ENCODE results near the gene FGD2. TPM values are rescaled to one million over a fixed set of nuclear protein-coding genes. Genes with fewer than 3 reads are reported as not detected.

Gene FGD2
- total and polyA plus RNA-seq, 9 of the 15 experiments (the other 6 are each of a cell fraction or from before 2014, with no cell fraction given) = 0.09 TPM; not detected in 8

DNA sequence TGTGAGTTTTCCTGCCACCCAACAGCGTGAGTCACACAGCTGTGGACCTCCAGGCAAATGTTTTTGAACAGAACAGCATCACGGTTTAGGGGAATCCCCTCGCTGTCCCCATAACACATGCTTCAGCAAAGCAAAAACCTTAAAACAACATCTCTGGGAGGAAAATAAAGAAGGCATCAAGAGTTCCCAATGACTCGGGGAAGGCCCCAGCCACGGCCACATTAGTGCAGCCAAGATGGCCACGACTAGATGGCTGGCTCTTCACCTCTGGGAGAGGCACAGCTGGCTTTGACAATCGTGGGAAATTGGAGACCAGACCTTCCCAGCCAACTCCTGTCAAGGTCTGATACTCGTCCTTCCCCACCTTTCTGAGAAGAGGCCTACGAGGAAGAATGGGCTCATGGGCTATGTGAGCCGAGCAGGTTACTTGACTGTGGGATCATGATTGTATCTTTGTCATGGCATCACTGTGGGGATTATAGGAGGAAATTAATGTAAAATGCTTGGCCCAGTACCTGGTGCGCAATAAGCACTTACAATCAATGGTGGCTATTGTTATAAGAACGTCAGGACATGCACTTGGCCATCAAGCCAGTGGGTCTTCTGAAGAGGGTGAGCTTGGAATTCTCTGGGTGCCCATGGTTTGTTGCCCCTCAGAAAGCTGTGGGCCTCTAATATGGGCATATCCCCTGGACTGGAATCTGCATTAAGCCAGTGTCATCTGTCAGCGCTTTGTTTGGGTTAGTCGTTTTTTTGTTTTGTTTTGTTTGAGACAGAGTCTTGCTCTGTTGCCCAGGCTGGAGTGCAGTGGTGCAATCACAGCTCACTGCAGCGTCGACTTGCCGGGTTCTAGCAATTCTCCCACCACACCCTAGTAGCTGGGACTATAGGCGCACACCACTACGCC, 43.6 kb downstream of the FGD2 start (continued):
- TF ChIP-seq, protein P1, sequence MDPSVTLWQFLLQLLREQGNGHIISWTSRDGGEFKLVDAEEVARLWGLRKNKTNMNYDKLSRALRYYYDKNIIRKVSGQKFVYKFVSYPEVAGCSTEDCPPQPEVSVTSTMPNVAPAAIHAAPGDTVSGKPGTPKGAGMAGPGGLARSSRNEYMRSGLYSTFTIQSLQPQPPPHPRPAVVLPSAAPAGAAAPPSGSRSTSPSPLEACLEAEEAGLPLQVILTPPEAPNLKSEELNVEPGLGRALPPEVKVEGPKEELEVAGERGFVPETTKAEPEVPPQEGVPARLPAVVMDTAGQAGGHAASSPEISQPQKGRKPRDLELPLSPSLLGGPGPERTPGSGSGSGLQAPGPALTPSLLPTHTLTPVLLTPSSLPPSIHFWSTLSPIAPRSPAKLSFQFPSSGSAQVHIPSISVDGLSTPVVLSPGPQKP (CRISPR knock-in tag; IDR thresholded peaks at IDR 0.05) = no peak
- TF ChIP-seq OTX1 (CRISPR knock-in tag; IDR thresholded peaks at IDR 0.05) (no peak), BRD4 (IDR thresholded peaks at IDR 0.05) (no peak), ZNF57 (CRISPR knock-in tag; IDR thresholded peaks at IDR 0.05) (no peak), MECOM (CRISPR knock-in tag; IDR thresholded peaks at IDR 0.05) (peak; percentile 76; the same call in 1 of the 2 replicates), NONO (IDR thresholded peaks at IDR 0.05; ENCODE audit: low read depth in 2 of 2, low read length in 1 of 2) (no peak), JUND (IDR thresholded peaks at IDR 0.05; ENCODE audit: borderline replicate concordance, low read depth, low read length) (peak; percentile 89), JUND (tag; IDR thresholded peaks at IDR 0.05; ENCODE audit: borderline replicate concordance, low read depth, low read length) (peak; percentile 65; the same call in 1 of the 3 replicates), RB1 (IDR thresholded peaks at IDR 0.05; ENCODE audit: low read depth) (no peak), ZNF124 (CRISPR knock-in tag; IDR thresholded peaks at IDR 0.05) (no peak), SLC30A9 (CRISPR knock-in tag; IDR thresholded peaks at IDR 0.05) (no peak), ZNF41 (CRISPR knock-in tag; conservative IDR thresholded peaks at IDR 0.05) (no peak), ZSCAN32 (CRISPR knock-in tag; IDR thresholded peaks at IDR 0.05) (no peak), PML (IDR thresholded peaks at IDR 0.05; ENCODE audit: low read length) (no peak), EP400 (IDR thresholded peaks at IDR 0.05) (no peak; the same call in none of the 2 replicates), ESRRB (CRISPR knock-in tag; IDR thresholded peaks at IDR 0.05; ENCODE audit: borderline replicate concordance) (no peak), SMAD3 (CRISPR knock-in tag; conservative IDR thresholded peaks at IDR 0.05) (no peak), PHF8 (IDR thresholded peaks at IDR 0.05; ENCODE audit: borderline replicate concordance, low read length) (no peak; the same call in 1 of the 2 replicates), KLF16 (IDR thresholded peaks at IDR 0.05) (no peak), TCF7L2 (IDR thresholded peaks at IDR 0.05; ENCODE audit: low read depth, low read length) (no peak), SAFB (IDR thresholded peaks at IDR 0.05; ENCODE audit: borderline replicate concordance, low read depth, low read length) (no peak), ZNF239 (CRISPR knock-in tag; IDR thresholded peaks at IDR 0.05) (0 out of 2 replicates have a peak, but pooled peaks have one; percentile 41), RFX5 (IDR thresholded peaks at IDR 0.05; ENCODE audit: low read depth, low read length) (no peak), NELFE (IDR thresholded peaks at IDR 0.05; ENCODE audit: insufficient read depth, insufficient read length) (no peak), ZNF24 (IDR thresholded peaks at IDR 0.05) (no peak)
- TF ChIP-seq, protein P2, sequence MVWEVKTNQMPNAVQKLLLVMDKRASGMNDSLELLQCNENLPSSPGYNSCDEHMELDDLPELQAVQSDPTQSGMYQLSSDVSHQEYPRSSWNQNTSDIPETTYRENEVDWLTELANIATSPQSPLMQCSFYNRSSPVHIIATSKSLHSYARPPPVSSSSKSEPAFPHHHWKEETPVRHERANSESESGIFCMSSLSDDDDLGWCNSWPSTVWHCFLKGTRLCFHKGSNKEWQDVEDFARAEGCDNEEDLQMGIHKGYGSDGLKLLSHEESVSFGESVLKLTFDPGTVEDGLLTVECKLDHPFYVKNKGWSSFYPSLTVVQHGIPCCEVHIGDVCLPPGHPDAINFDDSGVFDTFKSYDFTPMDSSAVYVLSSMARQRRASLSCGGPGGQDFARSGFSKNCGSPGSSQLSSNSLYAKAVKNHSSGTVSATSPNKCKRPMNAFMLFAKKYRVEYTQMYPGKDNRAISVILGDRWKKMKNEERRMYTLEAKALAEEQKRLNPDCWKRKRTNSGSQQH (CRISPR knock-in tag; IDR thresholded peaks at IDR 0.05) = no peak
- TF ChIP-seq, protein P3, sequence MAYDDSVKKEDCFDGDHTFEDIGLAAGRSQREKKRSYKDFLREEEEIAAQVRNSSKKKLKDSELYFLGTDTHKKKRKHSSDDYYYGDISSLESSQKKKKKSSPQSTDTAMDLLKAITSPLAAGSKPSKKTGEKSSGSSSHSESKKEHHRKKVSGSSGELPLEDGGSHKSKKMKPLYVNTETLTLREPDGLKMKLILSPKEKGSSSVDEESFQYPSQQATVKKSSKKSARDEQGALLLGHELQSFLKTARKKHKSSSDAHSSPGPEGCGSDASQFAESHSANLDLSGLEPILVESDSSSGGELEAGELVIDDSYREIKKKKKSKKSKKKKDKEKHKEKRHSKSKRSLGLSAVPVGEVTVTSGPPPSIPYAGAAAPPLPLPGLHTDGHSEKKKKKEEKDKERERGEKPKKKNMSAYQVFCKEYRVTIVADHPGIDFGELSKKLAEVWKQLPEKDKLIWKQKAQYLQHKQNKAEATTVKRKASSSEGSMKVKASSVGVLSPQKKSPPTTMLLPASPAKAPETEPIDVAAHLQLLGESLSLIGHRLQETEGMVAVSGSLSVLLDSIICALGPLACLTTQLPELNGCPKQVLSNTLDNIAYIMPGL (CRISPR knock-in tag; IDR thresholded peaks at IDR 0.05) = no peak
